ENCODE results near the gene CCDC60. TPM values are rescaled to one million over a fixed set of nuclear protein-coding genes. Genes with fewer than 3 reads are reported as not detected.

Gene CCDC60
- total RNA-seq, 1 experiment from 2014 or later: not detected

DNA sequence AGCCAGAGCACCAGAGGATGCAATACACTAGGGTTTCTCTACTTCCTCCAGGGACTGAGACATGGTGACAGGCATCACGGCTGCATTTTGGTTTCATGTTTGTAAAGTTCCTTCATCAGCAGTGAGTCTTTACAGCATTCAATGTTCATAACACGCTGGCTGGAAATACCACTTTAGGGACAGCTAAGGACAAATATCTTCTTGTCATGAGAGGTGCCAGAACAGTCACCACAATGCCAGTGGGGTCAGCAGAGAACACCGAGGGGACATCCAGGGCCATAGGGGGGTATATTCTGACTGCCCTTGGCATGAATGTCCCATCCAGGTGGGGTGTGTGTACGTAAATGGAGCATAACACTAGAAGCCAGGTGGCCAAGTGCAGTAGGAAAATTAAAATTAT lies 72.3 kb downstream of the CCDC60 start:
- ChIA-PET POLR2A (ENCODE audit: low non-redundant PET) (no interaction called here), CTCF (no interaction called here)
- Histone ChIP-seq H3K36me3 (ENCODE audit: insufficient read depth, low read length, poor library complexity, severe bottlenecking) (no peaks in the 10 kb centered on the region), H3K4me1 (ENCODE audit: insufficient read depth, low read length, poor library complexity, severe bottlenecking) (no peaks in the 10 kb centered on the region), H3K4me3 (ENCODE audit: low read depth, low read length, poor library complexity, severe bottlenecking) (no peak overlapping the region), H3K27ac (ENCODE audit: low read depth, low read length, poor library complexity, severe bottlenecking) (no peak overlapping the region), H3K27me3 (replicated peaks; ENCODE audit: insufficient read depth, low read depth, low read length, poor library complexity) (no peaks in the 10 kb centered on the region), H3K9me3 (ENCODE audit: low read depth, low read length, poor library complexity, severe bottlenecking) (no peaks in the 10 kb centered on the region)
- TF ChIP-seq EZH2 (IDR thresholded peaks at IDR 0.05; ENCODE audit: borderline replicate concordance, low read depth, low read length, poor library complexity, severe bottlenecking) (no peak), CTCF (conservative IDR thresholded peaks at IDR 0.05; ENCODE audit: low read depth, low read length) (no peak)
- intact Hi-C loops (cut with micrococcal nuclease; ENCODE audit: unreplicated experiment): no loop called here
- DNase-seq (ENCODE audit: low spot score): no peak
- BruUV-seq (replicated peaks): no TSS peak

DNA sequence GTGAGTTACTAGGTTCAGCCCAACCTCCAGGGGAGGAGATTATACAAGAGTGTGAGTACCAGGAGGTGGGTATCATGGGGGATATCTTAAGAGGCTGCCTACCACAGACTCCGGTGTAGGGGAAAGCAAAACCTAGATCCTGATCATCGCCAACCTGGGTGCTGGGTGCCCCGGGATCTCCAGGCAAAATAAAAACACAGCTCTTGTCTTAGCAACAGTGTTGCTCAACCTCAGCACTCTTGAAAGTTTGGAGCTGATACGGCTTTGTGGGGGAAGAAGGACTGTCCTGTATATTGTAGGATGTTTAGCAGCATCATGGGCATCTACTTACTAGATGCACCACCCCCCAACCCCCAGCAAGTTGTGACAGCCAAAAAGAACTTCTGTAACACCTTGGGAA lies 74.5 kb downstream of the CCDC60 start:
- TF ChIP-seq EZH2 (IDR thresholded peaks at IDR 0.05; ENCODE audit: borderline replicate concordance, low read depth, low read length, poor library complexity, severe bottlenecking) (no peak), CTCF (conservative IDR thresholded peaks at IDR 0.05; ENCODE audit: low read depth, low read length) (no peak)
- DNase-seq (ENCODE audit: low spot score): no peak
- no peak overlapping the region for H3K4me3 ChIP-seq (ENCODE audit: low read depth, low read length, poor library complexity, severe bottlenecking)
- H3K36me3 ChIP-seq (ENCODE audit: insufficient read depth, low read length, poor library complexity, severe bottlenecking): no peaks in the 10 kb centered on the region
- BruUV-seq (replicated peaks): no TSS peak
- H3K4me1 ChIP-seq (ENCODE audit: insufficient read depth, low read length, poor library complexity, severe bottlenecking): no peaks in the 10 kb centered on the region
- no peak overlapping the region for H3K27ac ChIP-seq (ENCODE audit: low read depth, low read length, poor library complexity, severe bottlenecking)
- no peaks in the 10 kb centered on the region for H3K27me3 ChIP-seq (replicated peaks; ENCODE audit: insufficient read depth, low read depth, low read length, poor library complexity)
- CTCF ChIA-PET: no interaction called here
- POLR2A ChIA-PET (ENCODE audit: low non-redundant PET): no interaction called here
- no peaks in the 10 kb centered on the region for H3K9me3 ChIP-seq (ENCODE audit: low read depth, low read length, poor library complexity, severe bottlenecking)
- intact Hi-C loops (cut with micrococcal nuclease; ENCODE audit: unreplicated experiment): no loop called here

GRCh38 chr12:119410396-119410795 lies 75.9 kb downstream of the CCDC60 start:
- no peaks in the 10 kb centered on the region for H3K4me1 ChIP-seq (ENCODE audit: insufficient read depth, low read length, poor library complexity, severe bottlenecking)
- no peak for TF ChIP-seq CTCF (conservative IDR thresholded peaks at IDR 0.05; ENCODE audit: low read depth, low read length)
- TF ChIP-seq EZH2 (IDR thresholded peaks at IDR 0.05; ENCODE audit: borderline replicate concordance, low read depth, low read length, poor library complexity, severe bottlenecking): no peak
- no TSS peak for BruUV-seq (replicated peaks)
- no peak overlapping the region for H3K27ac ChIP-seq (ENCODE audit: low read depth, low read length, poor library complexity, severe bottlenecking)
- no peaks in the 10 kb centered on the region for H3K27me3 ChIP-seq (replicated peaks; ENCODE audit: insufficient read depth, low read depth, low read length, poor library complexity)
- intact Hi-C loops (cut with micrococcal nuclease; ENCODE audit: unreplicated experiment): loop anchor here (5.0 to 10.0 kb wide), 2 partner anchors 428 to 716 kb away; partner anchors contain the start of gene SRRM4
- no peaks in the 10 kb centered on the region for H3K9me3 ChIP-seq (ENCODE audit: low read depth, low read length, poor library complexity, severe bottlenecking)
- DNase-seq (ENCODE audit: low spot score): no peak
- ChIA-PET CTCF (no interaction called here), POLR2A (ENCODE audit: low non-redundant PET) (interaction anchor here (0.5 to 0.6 kb wide), 2 partner anchors 23 to 214 kb away, joined by 6 to 9 read pairs; no protein-coding TSS in a partner anchor)
- H3K36me3 ChIP-seq (ENCODE audit: insufficient read depth, low read length, poor library complexity, severe bottlenecking): no peaks in the 10 kb centered on the region
- no peak overlapping the region for H3K4me3 ChIP-seq (ENCODE audit: low read depth, low read length, poor library complexity, severe bottlenecking)

All from A673 (cell line).